ENCODE measurements around the gene KCNJ14.

Gene KCNJ14

GRCh38 chr19:48455171-48455907, at the start of gene KCNJ14:
TSS of gene KCNJ14 (plus strand) at chr19:48455574. CDS start at chr19:48461725, 6,151 bp downstream.
- DNase-seq (ENCODE audit: extremely low read depth, low read depth): no peak
- no peak for TF ChIP-seq CTCF (IDR thresholded peaks at IDR 0.05; ENCODE audit: low read depth, low read length)

DNA sequence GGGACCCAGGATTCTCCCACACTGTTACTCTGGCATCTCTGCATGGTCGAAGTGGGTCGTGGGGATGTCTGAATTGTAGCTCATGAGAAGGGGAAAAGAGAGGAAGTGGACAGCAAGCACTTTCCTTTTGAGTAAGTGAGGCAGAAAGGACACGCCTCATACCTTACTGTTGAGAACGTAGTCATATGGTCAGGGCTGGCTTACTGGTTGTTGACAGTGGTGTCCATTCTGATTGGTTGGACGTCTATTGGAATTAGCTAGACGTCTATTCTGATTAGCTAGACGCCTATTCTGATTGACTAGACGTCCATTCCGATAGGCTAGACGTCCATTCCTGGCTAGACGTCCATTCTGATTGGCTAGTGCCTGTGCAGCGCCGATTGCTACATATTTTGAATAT, 49.5 kb upstream of the KCNJ14 start:
- DNase-seq (ENCODE audit: extremely low read depth, low read depth): no peak
- TF ChIP-seq CTCF (IDR thresholded peaks at IDR 0.05; ENCODE audit: low read depth, low read length): no peak

DNA sequence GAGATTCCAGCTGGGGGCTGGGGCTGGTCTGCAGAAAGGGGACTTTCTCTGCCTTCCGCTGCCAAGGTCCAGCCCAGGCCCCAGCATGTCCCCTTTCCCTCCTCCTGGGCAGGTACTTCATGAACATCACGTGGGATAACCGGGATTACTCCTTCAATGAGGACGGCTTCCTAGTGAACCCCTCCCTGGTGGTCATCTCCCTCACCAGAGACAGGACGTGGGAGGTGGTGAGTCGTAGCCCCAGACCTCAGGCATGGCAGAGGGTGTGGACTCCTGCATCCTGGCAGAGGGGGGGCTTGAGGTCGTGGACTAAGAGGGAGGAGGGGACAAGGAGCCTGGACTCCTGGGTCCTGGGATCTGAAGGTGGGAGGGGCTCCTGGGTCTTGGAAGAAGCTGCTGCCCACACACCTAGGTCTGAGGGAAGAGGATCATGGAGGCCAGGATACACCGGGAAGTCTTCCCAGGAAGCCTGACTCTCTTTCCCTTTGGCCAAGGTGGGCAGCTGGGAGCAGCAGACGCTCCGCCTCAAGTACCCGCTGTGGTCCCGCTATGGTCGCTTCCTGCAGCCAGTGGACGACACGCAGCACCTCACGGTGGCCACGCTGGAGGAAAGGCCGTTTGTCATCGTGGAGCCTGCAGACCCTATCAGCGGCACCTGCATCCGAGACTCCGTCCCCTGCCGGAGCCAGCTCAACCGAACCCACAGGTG, 41.3 kb upstream of the KCNJ14 start:
- no peak for DNase-seq (ENCODE audit: extremely low read depth, low read depth)
- TF ChIP-seq CTCF (IDR thresholded peaks at IDR 0.05; ENCODE audit: low read depth, low read length): no peak

DNA sequence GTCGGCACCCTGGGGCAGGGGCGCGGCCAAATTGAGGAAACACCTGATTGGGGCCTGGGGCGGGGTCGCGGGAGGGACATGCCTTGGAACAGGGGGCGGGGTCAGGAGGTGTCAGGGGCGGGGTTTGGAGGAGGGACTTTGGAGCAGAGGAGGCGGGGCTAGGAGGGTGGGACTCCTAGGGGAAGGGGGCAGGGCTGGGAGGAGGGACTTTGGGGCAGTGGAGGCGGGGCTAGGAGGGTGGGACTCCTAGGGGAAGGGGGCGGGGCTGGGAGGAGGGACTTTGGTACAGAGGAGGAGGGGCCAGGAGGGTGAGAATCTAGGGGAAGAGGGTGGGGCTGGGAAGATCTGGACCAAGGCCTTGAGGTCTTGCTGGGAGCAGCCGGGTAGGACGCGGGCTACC, 40.0 kb upstream of the KCNJ14 start:
- no peak for DNase-seq (ENCODE audit: extremely low read depth, low read depth)
- TF ChIP-seq CTCF (IDR thresholded peaks at IDR 0.05; ENCODE audit: low read depth, low read length): no peak

DNA sequence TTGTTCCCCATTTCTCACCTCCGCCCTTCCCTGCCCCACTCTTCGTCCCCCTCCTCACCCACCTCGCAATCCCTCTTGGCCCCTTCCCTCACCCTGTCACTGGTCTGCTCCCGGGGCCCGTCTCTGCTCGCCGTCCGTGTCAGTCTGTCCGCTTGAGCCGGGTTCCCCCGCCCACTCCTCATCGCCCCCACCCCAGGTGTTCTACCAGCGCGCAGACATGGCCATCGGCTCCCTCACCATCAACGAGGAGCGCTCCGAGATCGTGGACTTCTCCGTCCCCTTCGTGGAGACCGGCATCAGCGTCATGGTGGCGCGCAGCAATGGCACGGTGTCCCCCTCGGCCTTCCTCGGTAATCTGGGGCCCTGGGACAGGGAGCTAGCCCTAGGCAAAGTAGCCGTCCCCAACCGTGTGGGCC, 39.6 kb upstream of the KCNJ14 start:
- no peak for TF ChIP-seq CTCF (IDR thresholded peaks at IDR 0.05; ENCODE audit: low read depth, low read length)
- no peak for DNase-seq (ENCODE audit: extremely low read depth, low read depth)

DNA sequence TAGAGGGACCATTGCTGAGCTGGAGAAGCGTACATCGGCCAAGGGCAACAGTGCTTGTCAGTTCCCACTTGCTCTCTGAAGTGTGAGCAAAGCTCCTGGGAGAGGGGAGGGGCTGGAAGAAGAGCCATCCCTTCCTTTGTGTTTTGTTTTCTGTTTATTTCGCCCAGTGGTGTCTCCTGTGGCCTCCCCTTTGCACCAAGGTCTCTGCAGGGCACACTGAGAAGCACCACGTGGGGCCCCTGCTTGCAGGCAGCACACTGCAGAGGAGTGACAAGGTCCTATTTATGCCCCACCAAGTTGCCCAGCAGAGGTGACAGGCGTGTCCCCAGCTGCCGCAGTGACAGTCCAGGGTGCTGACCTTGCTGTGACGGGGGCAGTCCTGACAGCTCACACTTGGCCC, 38.0 kb upstream of the KCNJ14 start:
- no peak for DNase-seq (ENCODE audit: extremely low read depth, low read depth)
- no peak for TF ChIP-seq CTCF (IDR thresholded peaks at IDR 0.05; ENCODE audit: low read depth, low read length)

DNA sequence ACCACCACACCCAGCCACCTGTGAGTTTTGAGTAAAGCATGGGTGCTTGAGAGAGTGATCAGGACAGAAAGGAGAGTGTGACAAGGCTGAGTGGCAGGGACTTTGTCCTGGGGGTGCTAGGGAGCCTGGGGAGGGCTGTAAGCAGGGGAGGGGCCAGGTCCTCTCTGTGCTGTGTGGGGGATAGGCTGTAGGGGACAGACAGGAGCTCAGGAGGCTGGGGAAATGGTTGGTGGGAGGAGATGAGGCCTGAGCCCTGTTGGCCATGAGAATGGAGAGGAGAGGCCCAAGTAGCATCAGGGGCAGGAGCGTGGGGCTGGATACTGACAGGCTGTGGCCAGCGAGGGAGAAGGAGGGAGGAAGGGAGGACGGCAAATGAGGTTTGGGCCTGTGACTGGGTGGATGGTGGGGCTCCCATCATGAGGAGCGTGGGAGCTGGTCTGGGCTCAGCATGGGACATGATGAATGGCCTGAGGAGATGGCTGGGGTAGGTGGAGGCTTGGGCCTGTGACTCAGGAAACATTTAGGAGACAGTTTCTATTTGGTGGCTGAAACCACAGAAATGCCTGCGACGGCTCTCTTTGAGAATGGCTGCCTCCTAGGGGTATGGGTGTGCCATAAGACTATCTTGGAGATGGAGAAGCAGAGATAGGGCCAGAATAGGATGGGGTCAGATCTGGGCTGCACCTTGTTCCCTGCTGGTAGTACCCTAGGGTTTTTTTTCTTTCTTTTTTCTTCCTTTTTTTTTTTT, 36.9 kb upstream of the KCNJ14 start:
- no peak for TF ChIP-seq CTCF (IDR thresholded peaks at IDR 0.05; ENCODE audit: low read depth, low read length)
- DNase-seq (ENCODE audit: extremely low read depth, low read depth): no peak
